HG02870 (cell line): ENCODE results near the gene EDN1.
A peak's percentile ranks its signal among the peaks of the same experiment; 100 is the strongest.

Experiments used
- ATAC-seq: cut with Tn5 transposase; IDR thresholded peaks from one replicate; pipeline ENCODE4 v1.9.1; 2021; ENCODE audit warnings: mild to moderate bottlenecking, moderate library complexity; ENCODE audit not compliant: unreplicated experiment

EDN1 gene

GRCh38 chr6:12289933-12290820, at the start of gene EDN1:
EDN1 (plus strand) TSS chr6:12290361; CDS start chr6:12290630, 269 bp downstream.
- peak; percentile 73 for ATAC-seq

GRCh38 chr6:12241493-12242175, 48.5 kb upstream of the EDN1 start:
- no peak for ATAC-seq

DNA sequence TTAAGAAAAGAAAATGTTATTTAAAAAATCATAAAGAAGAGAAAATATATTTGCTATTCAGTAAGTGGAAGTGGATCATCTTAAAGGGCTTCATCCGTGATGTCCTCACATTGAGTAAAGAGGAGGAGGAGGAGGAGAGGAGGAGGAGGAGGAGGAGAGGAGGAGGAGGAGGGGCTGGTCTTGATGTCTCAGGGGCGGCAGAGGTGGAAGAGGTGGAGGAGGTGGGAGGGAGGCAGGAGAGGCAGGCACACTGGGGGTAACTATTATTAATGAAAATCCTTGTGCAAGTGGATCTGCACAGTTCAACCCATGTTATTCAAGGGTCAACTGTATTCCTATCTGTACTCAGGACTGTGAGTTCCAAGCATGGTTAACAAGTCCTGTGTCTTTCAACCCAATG, 47.0 kb upstream of the EDN1 start:
- ATAC-seq: no peak

DNA sequence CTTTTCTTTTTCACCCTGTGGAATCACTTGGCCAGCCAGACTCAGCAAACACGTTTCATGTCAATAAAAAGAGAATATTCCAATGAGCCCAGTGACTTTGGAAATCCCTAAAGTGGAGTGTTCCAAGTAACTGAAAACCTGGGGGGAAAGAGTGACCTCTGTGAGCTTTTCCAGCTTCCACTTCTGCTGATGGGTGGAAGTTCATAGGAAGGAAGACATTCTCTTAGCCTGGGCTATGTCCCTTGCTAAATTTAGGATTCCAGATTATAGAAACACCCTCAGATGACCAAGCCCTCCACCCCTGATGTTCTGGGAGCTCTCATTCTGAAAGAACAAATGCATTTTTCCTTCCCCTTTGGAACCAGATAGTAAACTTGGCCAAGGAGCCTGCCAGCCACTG, 44.8 kb upstream of the EDN1 start:
- no peak for ATAC-seq

- ATAC-seq: no peak
These were observed 44.1 kb upstream of the EDN1 start for GRCh38 chr6:12245763-12246718.

GRCh38 chr6:12246900-12247299, 43.3 kb upstream of the EDN1 start:
- ATAC-seq: no peak

DNA sequence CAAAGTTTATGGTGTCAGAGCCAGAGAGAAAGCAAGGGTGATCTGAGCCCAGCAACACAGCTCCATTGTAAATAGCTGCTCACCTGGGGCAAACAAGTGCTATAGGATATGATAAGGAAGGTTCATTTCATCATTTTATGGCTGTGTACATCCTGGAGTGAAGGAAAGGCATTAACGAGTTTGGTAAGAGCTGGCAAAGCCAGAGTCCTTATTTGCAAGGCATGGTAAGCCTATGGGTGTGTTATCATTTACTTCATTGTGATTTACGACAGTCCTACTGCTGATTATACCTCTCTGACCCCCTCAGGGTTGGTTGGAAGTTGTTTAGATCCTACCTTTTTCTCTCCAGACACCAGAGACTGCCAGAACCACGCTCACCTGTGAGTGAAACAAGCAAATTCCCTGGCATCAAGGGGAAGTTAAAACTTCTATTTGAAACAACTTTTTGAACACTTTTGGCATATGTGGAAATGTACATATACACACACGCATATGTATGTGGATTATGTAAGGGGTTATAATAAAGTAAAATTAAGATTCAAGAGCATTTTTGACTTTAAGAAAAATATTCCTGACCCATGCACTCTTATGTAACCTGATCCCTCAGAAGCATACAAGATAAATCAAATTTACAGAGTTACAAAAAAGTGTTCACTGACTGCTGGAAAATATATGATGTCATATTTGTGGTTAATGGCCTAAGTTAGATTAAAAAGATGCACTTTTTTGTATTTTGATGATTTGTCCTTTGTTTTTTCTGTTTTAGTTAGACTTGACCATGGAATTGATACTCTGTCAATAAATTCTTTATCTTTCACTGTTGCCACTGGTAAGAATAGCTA, 40.4 kb upstream of the EDN1 start:
- ATAC-seq: no peak

DNA sequence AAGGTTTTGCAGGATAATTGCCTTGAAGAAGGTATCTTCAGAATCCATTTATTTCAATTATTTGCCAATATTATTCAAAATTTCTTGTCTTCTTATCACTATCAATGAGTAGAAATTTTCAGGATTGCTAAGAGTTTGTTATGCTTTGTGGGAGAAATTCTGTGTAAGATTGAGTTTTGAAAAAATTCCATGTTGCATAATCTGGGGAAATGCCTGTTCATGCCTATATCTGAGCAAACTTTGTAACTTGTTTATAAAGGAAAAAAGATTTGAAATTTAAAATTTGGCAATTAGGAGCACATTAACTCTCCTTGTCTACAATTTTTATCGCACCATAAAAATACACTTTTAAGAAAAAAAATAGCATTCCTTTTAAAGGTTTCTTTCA, 39.8 kb upstream of the EDN1 start:
- ATAC-seq: no peak

- ATAC-seq: no peak
These were observed 36.0 kb upstream of the EDN1 start for GRCh38 chr6:12254210-12254609.

- ATAC-seq: no peak
These were observed 32.0 kb upstream of the EDN1 start for GRCh38 chr6:12258191-12258590.

- no peak for ATAC-seq
These were observed 31.5 kb upstream of the EDN1 start for GRCh38 chr6:12258591-12259075.

DNA sequence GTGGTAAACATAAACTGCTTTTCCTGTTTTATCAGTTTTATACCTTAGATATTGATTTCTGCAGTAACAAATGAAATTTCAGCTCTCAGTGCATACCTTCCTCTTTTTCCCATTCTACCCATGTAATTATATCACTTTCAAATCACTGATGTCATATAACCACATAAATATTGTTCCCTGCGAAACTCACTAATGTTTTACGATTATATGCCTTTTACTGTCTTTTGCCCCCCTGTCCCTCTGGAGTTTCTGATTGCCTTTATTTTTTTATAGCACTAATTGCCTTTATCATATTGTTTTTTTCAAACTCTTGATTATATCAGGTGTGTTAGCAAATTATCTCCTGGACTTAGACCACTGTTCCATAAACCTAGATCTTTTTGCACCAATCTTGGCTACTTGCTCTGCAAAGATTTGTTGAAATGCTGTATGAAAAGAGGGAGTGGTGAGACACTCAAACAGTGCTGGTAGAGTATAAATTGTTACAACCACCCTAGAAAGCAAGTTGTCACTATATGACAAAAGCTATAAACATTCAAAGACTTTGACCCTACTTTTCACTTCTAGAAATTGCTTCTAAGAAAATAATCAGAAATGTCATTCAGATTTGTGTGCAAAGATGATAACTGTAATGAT, 29.6 kb upstream of the EDN1 start:
- no peak for ATAC-seq

- no peak for ATAC-seq
These were observed 28.7 kb upstream of the EDN1 start for GRCh38 chr6:12261502-12261901.

DNA sequence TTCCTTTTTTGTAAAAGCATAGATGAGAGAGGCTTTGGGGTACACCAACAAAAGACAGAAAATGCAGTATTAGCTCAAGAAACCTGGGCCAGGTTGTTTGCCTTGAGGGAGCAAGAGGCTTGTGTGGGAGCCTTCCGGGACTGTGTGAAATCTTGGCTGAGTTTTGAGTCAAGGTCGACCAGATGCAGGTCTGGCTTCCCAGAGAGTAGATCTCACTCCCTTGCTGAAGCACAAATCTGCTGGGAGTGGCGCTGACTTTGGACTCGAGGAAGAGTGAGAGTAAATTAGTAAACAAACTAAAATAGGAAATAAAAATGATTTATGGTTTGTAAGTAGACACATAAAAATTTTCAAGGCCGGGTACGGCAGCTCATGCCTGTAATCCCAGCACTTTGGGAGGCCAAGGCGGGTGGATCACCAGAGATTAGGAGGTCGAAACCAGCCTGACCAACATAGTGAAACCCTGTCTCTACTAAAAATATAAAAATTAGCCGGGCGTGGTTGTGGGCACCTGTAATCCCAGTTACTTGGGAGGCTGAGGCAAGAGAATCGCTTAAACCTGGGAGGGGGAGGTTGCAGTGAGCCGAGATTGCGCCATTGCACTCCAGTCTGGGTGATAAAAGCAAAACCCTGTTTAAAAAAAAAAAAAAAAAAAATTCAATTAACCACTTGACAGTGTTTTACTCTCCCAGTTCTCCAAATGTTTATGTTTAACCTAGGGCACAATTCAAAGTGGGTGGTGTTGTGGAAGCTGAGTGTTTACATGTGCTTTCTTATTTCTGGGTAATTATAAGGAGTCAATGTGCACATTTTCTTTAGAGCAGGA, 27.7 kb upstream of the EDN1 start:
- ATAC-seq: no peak

- no peak for ATAC-seq
These were observed 26.8 kb upstream of the EDN1 start for GRCh38 chr6:12263403-12263802.

- ATAC-seq: no peak
These were observed 25.5 kb upstream of the EDN1 start for GRCh38 chr6:12264671-12265070.

DNA sequence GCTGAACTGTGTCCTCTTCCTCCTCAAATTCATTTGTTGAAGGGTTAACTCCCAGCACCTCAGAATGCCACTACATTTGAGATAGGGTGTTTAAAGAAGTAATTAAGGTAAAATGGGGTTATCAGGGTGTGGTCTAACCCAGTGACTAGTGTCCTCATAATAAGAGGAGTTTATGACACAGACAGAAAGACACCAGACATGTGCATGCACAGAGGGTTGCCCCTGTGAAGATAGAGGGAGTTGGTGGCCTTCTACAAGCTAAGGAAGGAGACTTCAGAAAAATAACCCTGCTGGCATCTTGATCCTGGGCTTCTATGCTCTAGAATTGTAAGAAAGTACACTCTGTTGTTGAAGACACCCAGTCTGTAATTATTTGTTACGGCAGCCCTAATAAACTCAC, 24.9 kb upstream of the EDN1 start:
- ATAC-seq: no peak

DNA sequence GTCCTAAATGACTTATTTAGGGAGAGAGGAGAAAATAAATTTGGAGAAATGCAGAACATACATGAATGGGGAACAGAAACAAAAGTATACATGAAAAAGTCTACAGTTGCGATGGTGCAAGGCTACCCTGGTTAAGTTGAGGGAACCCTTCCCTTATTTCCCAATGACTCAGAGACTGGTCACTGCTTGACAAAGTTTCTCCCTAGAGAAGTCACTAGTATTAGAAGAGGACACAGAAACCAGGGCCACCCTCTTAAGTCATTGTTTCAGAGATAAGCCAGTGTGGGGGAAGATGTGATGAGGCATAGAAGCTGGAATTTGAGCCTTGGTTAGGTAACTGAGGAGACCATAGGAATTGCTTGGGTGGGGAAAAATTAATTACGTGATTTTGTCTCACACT, 24.4 kb upstream of the EDN1 start:
- ATAC-seq: no peak

GRCh38 chr6:12266571-12266970, 23.6 kb upstream of the EDN1 start:
- ATAC-seq: no peak
